ENCODE measurements around the gene EPHX1.
A peak's percentile ranks its signal among the peaks of the same experiment; 100 is the strongest.
"Not testable (repeated sequence)": the region's sequence is repeated elsewhere in the genome, so short reads cannot be mapped to it uniquely, and the experiment has no call there.

Gene EPHX1

GRCh38 chr1:225777583-225778336, 32.2 kb upstream of the EPHX1 start, which contains the start of gene SRP9:
SRP9 (plus strand) TSS chr1:225777826; CDS start chr1:225777941, 115 bp downstream.
- peak; percentile 99 for DNase-seq

DNA sequence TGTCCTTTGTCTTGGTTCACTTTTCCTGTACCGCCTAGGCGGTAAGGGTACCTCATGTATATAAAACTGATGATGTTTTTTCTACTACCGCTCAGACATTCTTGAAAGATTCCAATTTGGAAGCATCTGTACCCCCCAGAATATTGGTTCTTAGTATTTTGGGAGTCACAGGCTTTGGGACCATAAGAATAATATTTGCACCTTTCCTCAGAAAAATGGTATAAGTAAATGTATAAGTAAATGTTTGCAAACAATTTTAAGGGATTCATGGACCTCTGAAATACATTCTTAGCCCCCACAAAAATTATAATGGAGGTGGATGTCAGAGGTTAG, 31.6 kb upstream of the EPHX1 start:
- DNase-seq, result no peak

- DNase-seq, result not testable (repeated sequence)
Observed at GRCh38 chr1:225779165-225779564, 30.8 kb upstream of the EPHX1 start.

DNA sequence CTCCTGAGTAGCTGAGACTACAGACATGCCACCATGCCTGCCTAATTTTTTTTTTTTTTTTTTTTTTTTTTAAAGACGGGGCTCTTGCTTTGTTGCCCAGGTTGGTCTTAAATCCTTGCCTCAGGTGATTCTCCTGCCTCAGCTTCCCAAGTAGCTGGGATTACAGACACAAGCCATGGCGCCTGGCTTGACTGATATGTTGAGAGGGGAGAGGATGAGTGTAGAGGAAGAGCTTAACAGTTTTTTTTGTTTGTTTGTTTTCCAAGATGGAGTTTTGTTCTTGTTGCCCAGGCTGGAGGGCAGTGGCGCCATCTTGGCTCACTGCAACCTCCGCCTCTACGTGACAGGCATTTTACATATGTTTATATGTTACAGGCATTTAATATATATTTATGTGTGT, 29.8 kb upstream of the EPHX1 start:
- DNase-seq, result no peak

DNA sequence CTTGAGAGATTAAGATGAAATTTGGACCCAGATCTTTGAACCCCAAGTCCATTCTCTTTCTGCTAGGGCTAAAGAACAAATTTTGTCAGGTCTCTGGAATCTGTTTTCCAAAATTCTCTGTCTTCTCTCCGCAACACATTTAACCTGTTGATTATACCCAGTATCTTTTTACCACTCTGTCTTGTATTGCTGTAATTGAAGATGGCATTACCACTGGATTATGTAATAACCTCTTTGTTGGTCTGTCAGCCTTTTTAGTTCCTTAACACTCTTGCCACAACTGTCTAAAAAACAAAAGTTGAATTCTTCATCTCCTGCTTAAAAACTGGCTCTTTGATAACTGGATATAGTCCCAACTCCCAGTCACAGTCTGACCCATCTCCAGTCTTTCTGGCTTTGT, 29.3 kb upstream of the EPHX1 start:
- DNase-seq, result peak; percentile 29 to 31

GRCh38 chr1:225789142-225789541, 20.8 kb upstream of the EPHX1 start:
- DNase-seq, result not testable (repeated sequence)

GRCh38 chr1:225794954-225795353, 15.0 kb upstream of the EPHX1 start:
- no peak for DNase-seq

DNA sequence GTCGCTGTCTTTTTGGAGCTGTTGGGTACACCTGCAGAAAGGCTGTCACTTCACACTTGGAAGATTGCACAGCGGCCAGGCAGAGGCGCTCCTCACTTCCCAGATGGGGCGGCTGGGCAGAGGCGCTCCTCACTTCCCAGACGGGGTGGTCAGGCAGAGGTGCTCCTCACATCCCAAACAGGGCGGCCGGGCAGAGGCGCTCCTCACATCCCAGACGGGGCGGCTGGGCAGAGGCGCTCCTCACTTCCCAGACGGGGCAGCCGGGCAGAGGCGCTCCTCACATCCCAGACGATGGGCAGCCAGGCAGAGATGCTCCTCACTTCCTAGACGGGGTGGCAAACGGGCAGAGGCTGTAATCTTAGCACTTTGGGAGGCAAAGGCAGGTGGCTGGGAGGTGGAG, 13.8 kb upstream of the EPHX1 start:
- not testable (repeated sequence) for DNase-seq

GRCh38 chr1:225801146-225801545, 8.8 kb upstream of the EPHX1 start:
- not testable (repeated sequence) for DNase-seq

DNA sequence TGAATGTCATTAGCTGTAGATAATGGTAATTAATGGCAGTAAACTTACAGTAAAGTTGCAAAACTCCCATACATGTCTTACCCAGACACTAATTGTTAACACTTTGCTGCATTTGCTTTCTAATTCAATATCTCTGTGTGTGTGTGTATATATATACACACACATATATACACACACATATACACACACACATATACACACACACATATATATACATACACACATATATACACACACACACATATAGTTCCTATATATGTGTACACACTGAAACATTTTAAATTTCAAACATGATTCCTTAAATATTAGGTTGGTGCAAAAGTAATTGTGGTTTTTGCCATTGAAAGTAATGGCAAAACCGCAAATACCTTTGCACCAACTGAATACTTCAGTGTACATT, 3.7 kb upstream of the EPHX1 start:
- DNase-seq, result no peak

DNA sequence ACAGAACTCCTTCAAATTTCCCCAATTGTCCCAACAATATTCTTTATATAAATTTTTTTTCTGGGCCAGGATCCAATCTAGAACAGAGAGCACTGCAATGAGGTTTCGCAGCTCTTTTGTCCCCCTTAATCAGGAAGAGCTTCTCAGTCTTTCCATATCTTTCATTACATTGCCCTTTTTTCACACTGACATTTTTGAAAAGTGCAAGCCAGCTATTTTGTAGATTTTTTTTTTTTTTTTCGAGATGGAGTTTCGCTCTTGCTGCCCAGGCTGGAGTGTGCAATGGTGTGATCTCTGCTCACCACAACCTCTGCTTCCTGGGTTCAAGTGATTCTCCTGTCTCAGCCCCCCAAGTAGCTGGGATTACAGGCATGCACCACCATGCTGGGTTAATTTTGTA, 3.2 kb upstream of the EPHX1 start:
- not testable (repeated sequence) for DNase-seq

DNA sequence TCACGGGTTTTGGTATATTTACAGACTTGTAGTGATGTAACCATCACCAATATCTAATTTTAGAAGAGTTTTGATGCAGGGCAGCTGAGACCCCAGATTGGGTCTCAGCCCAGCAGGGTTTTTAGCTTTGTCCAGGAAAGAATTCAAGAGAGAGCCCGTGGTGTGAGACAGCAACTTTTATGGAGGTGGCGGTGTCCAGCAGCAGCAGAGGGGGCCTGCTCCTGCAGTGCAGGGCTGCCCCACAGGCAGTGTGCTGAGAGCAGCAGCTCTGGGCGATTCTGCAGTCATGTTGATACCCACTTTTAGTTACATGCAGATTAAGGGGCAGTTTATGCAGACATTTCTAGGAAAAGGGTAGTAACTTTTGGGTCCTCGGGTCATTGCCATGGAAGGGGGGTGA, 1.8 kb upstream of the EPHX1 start:
- no peak for DNase-seq

DNA sequence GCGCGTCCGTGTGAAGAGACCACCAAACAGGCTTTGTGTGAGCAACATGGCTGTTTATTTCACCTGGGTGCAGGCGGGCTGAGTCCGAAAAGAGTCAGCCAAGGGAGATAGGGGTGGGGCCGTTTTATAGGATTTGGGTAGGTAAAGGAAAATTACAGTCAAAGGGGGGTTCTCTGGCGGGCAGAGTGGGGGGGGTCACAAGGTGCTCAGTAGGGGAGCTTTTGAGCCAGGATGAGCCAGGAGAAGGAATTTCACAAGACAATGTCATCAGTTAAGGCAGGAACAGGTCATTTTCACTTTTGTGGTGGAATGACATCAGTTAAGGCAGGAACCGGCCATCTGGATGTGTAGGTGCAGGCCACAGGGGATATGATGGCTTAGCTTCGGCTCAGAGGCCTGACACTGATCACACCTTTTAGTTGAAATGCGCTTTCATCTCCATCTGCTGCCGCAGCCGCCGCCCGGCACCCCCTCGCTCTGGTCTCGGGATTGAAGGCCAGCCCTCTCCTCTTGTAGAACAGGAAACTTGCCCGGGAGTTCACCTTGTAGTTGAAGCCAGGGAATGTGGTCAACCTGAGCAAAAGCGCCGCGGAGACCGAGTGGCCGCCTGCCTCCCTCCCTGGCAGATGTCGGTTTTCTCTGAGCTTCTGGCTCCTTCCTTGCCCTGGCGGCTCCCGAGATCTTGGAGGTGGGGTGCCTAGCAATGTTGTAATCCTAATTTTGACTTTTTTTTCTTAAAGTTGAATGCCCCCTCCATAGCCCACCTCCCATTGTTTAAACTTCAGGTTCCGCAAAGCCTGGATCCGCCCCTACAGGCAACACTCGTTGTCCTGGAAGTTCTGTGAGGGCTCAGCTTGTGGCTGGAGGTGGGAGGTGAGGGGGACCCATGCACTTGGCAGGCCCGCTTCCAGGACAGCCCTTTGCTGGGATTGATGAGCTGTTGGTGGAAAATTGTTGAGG, 935 bp downstream of the EPHX1 start:
- DNase-seq, result peak in 1 of 2 donors; percentile 28

DNA sequence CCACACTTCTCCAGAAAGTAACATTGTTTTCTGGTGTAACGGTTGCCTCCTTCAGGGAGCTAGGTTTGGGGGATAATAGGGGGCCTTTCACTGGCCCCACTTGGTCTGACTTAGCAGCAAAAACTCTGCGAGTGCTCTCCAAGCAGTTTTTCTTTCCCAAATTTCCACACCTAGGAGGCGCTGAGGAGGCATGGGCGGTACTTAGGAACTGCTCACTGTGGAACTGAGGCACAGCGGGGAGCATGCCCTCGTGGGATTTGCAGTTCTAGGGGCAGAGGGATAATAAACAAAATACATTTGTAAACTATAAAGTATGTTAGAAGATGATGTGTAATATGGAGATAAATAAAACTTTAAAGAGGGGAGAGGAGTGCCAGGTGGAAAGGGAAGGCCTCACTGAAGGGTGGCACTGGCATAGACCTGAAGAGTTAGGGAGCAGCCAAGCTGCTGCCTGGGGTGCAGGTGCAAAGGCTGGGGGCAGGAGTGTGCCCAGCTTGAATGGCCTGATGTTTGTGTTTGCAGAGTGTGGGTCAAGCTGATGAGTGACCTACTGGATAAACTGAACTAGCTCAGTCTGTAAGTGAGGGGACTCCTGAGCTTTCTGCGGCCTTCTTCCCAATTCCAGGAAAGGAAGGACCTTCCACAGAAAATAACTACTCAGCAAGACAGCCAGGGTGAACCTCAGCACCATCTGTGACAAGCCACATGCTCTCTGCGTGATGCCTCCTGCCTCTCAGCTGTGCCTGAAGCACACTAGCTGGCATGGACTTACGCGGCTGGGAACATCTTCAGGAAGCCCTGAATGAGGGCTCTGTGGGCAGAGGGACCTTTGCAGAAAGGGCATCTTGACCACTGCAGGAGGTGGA, 1.9 kb downstream of the EPHX1 start:
- DNase-seq, result no peak

GRCh38 chr1:225812488-225813213, 2.7 kb downstream of the EPHX1 start:
- DNase-seq, result no peak

DNA sequence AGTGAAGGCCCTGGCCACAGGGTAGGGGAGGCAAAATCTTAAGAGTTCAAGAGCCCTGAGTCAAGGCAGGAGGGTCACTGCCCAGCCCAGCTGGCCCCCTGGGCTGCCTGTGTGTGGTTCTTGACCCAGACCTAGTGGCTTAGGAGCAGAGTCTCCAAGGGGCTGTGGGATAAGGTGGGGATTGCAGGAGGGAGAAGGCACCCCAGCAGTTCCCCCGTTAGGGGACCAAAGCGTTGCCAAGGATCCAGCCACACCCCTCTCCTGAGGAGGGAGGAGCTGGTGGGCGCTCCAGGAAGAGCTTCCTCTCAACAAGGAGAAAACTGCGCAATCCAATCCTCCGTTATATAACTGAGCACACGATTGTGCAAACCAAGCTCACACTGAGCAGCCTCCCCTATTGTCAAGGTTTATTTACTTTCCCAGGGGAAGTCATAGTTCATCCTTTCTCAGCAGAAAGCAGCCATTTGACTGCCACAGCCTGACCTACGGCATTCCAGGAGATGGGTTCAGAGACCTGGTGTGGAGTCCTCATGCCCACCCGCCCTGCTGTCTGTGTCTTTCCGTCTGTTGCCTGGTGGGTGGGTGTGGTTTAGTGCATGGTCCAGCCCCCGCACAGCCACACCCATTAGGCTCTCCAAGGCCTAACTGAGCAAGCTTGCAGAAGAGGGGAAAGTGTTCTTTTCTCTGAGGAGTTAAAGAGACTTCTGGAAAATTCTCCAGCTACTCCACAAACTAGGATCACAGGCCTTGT, 3.5 kb downstream of the EPHX1 start:
- DNase-seq, result peak; percentile 78 to 84

GRCh38 chr1:225814381-225814780, 4.5 kb downstream of the EPHX1 start:
- DNase-seq, result no peak

DNA sequence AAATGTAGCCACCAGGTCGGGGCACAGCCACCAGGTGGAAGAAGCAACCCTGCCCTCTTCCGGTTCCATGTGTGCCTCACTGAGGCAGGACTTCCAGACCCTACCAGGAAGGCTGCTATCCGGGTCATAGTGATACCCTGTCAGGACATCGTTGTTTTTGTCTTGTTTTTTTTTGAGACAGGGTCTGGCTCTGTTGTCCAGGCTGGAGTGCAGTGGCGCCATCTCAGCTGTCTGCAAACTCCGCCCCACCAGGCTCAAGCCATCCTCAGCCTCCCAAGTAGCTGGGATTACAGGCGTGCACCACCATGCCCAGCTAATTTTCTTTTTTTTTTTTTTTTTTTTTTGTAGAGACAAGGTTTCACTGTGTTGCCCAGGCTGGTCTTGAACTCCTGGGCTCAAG, 5.2 kb downstream of the EPHX1 start:
- DNase-seq, result not testable (repeated sequence)

- DNase-seq, result no peak
Observed at GRCh38 chr1:225815526-225816178, 5.7 kb downstream of the EPHX1 start.

DNA sequence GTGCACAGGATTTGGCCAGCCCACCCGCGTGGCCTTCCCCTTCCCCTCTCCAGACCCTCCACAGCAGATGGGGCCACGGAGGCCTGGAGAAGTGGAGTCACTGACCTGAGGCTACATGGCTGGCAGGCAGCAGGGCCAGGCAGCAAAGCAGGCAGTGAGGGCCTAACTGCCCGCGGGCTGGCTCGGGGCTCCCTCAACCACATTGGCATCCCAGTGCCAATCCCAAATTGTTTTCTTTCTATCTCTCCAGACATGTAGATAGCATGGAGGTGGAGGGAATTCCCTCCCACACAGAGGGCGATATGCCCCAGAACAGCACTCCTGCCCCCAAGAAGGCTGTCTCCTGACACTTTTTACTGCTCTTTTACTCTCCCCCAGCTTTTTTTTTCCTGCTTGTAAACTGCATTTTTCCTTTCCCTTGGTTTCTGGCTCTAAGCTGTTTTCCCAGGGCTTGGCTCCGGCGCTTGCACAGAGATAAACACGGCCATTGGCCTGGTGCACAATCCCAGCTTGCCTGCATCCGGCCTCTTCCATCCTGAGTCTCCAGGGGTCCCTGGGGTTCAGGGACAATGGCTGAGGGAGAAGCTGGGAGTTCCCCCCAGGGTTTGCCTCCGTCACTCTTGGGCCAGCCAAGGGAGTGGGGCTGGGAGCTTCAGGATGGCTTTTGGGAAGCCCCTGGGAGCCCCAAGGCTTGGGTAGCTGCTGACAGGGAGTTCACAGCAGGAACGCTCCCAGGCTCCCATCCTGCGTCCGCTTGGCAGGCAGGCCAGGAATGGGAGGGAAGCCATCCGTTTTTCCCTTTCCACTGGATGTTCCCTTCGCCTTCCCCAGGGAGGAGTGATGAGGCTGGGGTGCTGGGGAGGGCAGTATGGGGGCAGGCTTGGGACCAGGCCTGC, 7.0 kb downstream of the EPHX1 start:
- DNase-seq, result no peak

Data from inflammatory macrophage treated with lipopolysaccharide for 1 hour (primary cell).